ENCODE data around the gene HPS1.

HPS1 gene

GRCh38 chr10:98435178-98435577 lies 11.6 kb downstream of the HPS1 start:
- Mint-ChIP-seq H3K4me1 (ENCODE audit: low read depth in 2 of 2) (peaks cover 7 to 24% of the 10 kb centered on the region in 2 donors), H3K36me3 (ENCODE audit: insufficient read depth) (peaks cover 58% of the 10 kb centered on the region), H3K27ac (peak overlapping the region in 1 of 2 donors; percentile 42), H3K27me3 (no peaks in the 10 kb centered on the region), H3K9me3 (no peaks in the 10 kb centered on the region), H3K4me3 (no peak overlapping the region)
- DNase-seq (no peak), ATAC-seq (replicated peaks) (no peak)

DNA sequence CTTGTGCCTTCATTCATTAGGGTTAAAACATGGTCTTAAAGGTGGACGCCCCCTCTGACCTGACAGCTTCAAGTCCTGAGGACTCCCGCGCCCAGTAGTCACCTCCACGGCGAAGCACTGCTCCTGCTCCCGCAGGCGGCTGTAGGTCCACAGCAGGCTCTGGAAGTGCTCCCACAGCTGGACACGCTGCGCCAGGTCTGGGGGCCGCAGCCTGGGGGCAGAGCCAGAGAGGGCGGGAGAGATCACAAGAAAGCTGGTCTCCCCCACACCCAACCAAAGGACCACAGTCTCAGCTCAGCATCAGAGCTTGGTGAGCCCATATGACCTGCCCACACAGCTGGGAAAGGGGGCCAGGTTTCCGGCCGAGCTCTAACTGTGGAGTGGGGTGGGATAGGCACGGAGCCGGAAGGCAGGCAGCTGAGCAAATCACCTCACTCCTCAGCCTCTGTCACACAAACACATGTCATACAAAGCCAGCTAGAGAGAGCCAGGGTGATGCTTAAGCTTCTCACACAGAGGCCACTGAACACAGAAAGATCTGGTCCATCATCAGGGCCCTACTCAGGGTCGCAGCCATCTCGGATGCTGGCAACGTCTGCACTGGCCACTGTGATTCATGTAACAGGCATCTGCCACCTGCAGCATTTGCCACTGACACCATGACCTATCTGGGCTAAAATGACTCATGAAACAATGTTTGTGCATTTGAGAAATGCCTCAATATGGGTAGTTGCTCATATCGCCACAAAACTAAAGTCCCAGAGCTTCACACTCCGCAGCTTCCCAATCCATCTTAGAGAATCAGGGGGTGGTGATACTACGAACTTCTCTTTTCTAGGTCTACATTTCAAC lies 12.6 kb downstream of the HPS1 start:
- ATAC-seq (replicated peaks) (no peak), DNase-seq (no peak)
- Mint-ChIP-seq H3K9me3 (no peaks in the 10 kb centered on the region), H3K4me3 (no peak overlapping the region), H3K27ac (no peak overlapping the region), H3K27me3 (no peaks in the 10 kb centered on the region), H3K4me1 (ENCODE audit: low read depth in 2 of 2) (peaks cover 5 to 20% of the 10 kb centered on the region in 2 donors), H3K36me3 (ENCODE audit: insufficient read depth) (peaks cover 56% of the 10 kb centered on the region)

GRCh38 chr10:98433371-98433770 lies 13.4 kb downstream of the HPS1 start:
- Mint-ChIP-seq H3K4me1 (ENCODE audit: low read depth in 2 of 2) (peaks cover 1 to 18% of the 10 kb centered on the region in 2 donors), H3K27ac (no peak overlapping the region), H3K9me3 (no peaks in the 10 kb centered on the region), H3K27me3 (no peaks in the 10 kb centered on the region), H3K4me3 (no peak overlapping the region), H3K36me3 (ENCODE audit: insufficient read depth) (peaks cover 62% of the 10 kb centered on the region)
- no peak for DNase-seq
- no peak for ATAC-seq (replicated peaks)

GRCh38 chr10:98432330-98432729 lies 14.4 kb downstream of the HPS1 start:
- no peak for ATAC-seq (replicated peaks)
- no peak overlapping the region for H3K4me3 Mint-ChIP-seq

DNA sequence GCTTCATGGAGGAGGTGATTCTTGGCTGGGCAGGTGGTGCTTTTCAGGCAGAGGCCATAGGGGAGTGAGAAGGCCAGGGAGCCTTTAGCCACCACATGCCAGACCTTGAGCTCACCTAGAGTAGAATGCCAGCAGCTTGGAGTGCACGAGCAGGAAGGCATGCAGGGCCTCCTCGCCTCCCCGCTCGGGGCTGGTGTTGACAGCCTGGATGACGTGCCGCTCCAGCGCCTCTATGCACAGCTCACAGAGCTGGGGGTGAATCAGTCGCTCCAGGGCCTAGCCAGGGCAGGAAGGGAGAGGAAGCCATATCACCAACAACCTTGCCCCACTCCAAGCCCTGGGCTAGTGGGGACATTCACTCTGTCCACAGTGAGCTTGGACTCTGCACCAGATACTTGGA lies 15.7 kb downstream of the HPS1 start:
- no peaks in the 10 kb centered on the region for H3K27me3 Mint-ChIP-seq
- H3K4me1 Mint-ChIP-seq (ENCODE audit: low read depth in 2 of 2): peaks cover 0 to 7% of the 10 kb centered on the region in 2 donors
- ATAC-seq (replicated peaks) (no peak), DNase-seq (no peak)
- peaks cover 56% of the 10 kb centered on the region for H3K36me3 Mint-ChIP-seq (ENCODE audit: insufficient read depth)
- H3K4me3 Mint-ChIP-seq: no peak overlapping the region
- no peak overlapping the region for H3K27ac Mint-ChIP-seq
- no peaks in the 10 kb centered on the region for H3K9me3 Mint-ChIP-seq

More at GRCh38 chr10:98432330-98432729, 14.4 kb downstream of the HPS1 start:
- Mint-ChIP-seq H3K27ac (no peak overlapping the region), H3K36me3 (ENCODE audit: insufficient read depth) (peaks cover 60% of the 10 kb centered on the region), H3K9me3 (no peaks in the 10 kb centered on the region), H3K4me1 (ENCODE audit: low read depth in 2 of 2) (peaks cover 0 to 10% of the 10 kb centered on the region in 2 donors), H3K27me3 (no peaks in the 10 kb centered on the region)
- DNase-seq: no peak

DNA sequence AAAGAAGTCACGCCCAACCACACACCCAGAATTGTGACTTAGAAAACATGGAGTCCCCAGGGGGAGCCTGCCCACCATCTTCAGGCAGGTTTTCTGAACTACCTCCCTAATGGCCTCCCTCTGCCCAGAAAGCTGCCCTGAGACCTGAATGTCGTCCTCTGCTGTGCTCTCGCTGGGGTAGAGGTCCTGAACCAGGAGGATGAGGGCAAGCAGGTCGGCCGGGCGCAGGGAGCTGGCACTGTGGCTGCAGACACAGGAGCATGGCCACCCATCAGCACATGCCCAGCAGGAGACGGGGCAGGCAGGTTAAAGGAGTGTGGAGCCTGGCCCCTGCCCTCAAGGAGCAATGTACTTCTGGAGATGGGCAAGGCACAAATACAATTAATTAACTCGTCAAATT lies 16.3 kb downstream of the HPS1 start:
- no peaks in the 10 kb centered on the region for H3K27me3 Mint-ChIP-seq
- peaks cover 0 to 7% of the 10 kb centered on the region in 2 donors for H3K4me1 Mint-ChIP-seq (ENCODE audit: low read depth in 2 of 2)
- no peak for ATAC-seq (replicated peaks)

DNA sequence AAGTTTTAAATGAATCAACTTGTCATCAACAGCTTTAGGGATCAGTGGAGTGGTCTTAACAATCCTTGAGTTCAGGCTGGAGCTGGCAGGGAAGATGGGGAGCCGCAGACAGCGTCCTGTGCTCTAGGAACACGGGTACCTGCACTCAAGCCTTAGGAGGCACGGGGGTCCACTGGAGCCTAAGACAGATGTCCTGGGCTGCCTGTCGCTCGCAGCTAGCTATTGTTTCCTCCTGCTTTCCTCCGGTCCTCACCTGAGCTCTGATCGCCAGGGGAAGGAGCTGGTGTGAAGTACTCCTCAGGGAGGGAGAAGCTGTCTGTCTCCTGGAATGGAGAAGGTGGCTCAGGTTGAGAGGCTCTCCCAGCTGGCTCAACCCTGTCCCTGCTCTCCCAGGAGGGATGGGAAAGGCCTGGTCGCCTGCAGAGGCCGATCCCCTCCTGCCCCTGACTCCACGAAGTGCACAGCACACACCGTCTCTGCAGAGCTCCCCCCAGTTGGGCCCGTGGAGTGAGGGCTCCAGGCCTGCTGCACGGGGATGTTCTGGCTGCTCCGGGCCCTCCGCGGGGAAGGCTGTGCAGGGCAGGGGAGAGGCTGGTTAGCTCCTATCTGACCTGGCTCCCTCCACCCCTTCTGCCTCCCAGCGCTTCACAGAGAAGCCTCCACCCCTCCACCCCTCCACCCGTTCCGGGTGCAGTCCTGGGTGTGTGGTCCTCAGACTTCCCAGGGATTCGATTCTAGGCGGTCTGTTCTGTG lies 17.2 kb downstream of the HPS1 start:
- Mint-ChIP-seq H3K27ac (no peak overlapping the region), H3K4me3 (no peak overlapping the region), H3K36me3 (ENCODE audit: insufficient read depth) (peaks cover 55% of the 10 kb centered on the region), H3K9me3 (no peaks in the 10 kb centered on the region), H3K4me1 (ENCODE audit: low read depth in 2 of 2) (peaks cover 0 to 7% of the 10 kb centered on the region in 2 donors), H3K27me3 (no peaks in the 10 kb centered on the region)
- no peak for ATAC-seq (replicated peaks)
- DNase-seq: no peak

More for the DNA sequence above, 16.3 kb downstream of the HPS1 start:
- H3K9me3 Mint-ChIP-seq: no peaks in the 10 kb centered on the region
- H3K36me3 Mint-ChIP-seq (ENCODE audit: insufficient read depth): peaks cover 60% of the 10 kb centered on the region
- no peak overlapping the region for H3K27ac Mint-ChIP-seq
- DNase-seq: no peak
- H3K4me3 Mint-ChIP-seq: no peak overlapping the region

GRCh38 chr10:98427011-98427515 lies 19.7 kb downstream of the HPS1 start:
- peak overlapping the region in 1 of 2 donors; percentile 23 for H3K27ac Mint-ChIP-seq
- no peak overlapping the region for H3K4me3 Mint-ChIP-seq
- no peaks in the 10 kb centered on the region for H3K9me3 Mint-ChIP-seq
- H3K36me3 Mint-ChIP-seq (ENCODE audit: insufficient read depth): peaks cover 44% of the 10 kb centered on the region
- H3K27me3 Mint-ChIP-seq: no peaks in the 10 kb centered on the region
- peaks cover 0 to 7% of the 10 kb centered on the region in 2 donors for H3K4me1 Mint-ChIP-seq (ENCODE audit: low read depth in 2 of 2)
- ATAC-seq (replicated peaks) (no peak), DNase-seq (no peak)

- DNase-seq (peak; percentile 35 to 47 (median 41)), ATAC-seq (replicated peaks) (peak; percentile 82)
- Mint-ChIP-seq H3K27me3 (no peaks in the 10 kb centered on the region), H3K4me1 (ENCODE audit: low read depth in 2 of 2) (peaks cover 0 to 4% of the 10 kb centered on the region in 2 donors), H3K4me3 (no peak overlapping the region), H3K9me3 (no peaks in the 10 kb centered on the region), H3K27ac (peak overlapping the region; percentile 23 to 44), H3K36me3 (ENCODE audit: insufficient read depth) (peaks cover 44% of the 10 kb centered on the region)
These were observed 21.0 kb downstream of the HPS1 start for GRCh38 chr10:98425511-98426352.

- no peak overlapping the region for H3K27ac Mint-ChIP-seq
- H3K4me3 Mint-ChIP-seq: no peak overlapping the region
These were observed 22.2 kb downstream of the HPS1 start for GRCh38 chr10:98424295-98425254.

DNA sequence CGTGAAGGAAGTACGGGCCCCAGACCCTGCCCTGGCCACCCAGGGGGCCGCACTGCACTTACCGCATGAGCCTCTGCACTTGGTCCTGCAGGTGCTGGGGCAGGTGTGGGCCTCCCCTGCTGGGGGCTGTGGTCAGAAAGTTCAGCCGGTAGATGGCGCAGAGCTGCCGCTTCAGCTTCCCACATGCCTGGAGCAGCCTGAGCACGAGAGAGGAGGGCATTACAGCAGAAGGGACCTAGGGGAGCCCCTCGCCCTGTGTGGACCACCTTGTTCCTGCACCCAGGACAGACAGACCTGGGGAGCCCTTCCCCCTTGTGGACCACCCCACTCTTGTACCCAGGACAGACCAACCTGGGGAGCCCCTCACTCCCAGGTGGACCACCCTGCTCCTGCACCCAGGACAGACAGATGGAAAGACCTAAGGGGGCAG lies 23.0 kb downstream of the HPS1 start:
- H3K4me1 Mint-ChIP-seq (ENCODE audit: low read depth in 2 of 2): no peaks in the 10 kb centered on the region
- H3K4me3 Mint-ChIP-seq: no peak overlapping the region
- no peak for ATAC-seq (replicated peaks)
- no peaks in the 10 kb centered on the region for H3K27me3 Mint-ChIP-seq
- H3K9me3 Mint-ChIP-seq: no peaks in the 10 kb centered on the region
- DNase-seq: no peak
- H3K36me3 Mint-ChIP-seq (ENCODE audit: insufficient read depth): peaks cover 34% of the 10 kb centered on the region
- no peak overlapping the region for H3K27ac Mint-ChIP-seq

More at GRCh38 chr10:98424295-98425254, 22.2 kb downstream of the HPS1 start:
- ATAC-seq (replicated peaks) (no peak), DNase-seq (no peak)
- Mint-ChIP-seq H3K36me3 (ENCODE audit: insufficient read depth) (peaks cover 38% of the 10 kb centered on the region), H3K27me3 (no peaks in the 10 kb centered on the region), H3K9me3 (no peaks in the 10 kb centered on the region), H3K4me1 (ENCODE audit: low read depth in 2 of 2) (no peaks in the 10 kb centered on the region)

- DNase-seq (no peak), ATAC-seq (replicated peaks) (no peak)
- H3K4me3 Mint-ChIP-seq: no peak overlapping the region
- H3K4me1 Mint-ChIP-seq (ENCODE audit: low read depth in 2 of 2): no peaks in the 10 kb centered on the region
- peak overlapping the region; percentile 18 to 21 for H3K27ac Mint-ChIP-seq
- no peaks in the 10 kb centered on the region for H3K27me3 Mint-ChIP-seq
- H3K36me3 Mint-ChIP-seq (ENCODE audit: insufficient read depth): peaks cover 34% of the 10 kb centered on the region
- no peaks in the 10 kb centered on the region for H3K9me3 Mint-ChIP-seq
These were observed 24.6 kb downstream of the HPS1 start for GRCh38 chr10:98422182-98422581.

All from effector memory CD8-positive, alpha-beta T cell (primary cell).